NCI-H345 (cell line): ENCODE results near the gene CNN3.

ENCODE experiments used
- DNase-seq: peaks from one replicate; lab custom pipeline; 2025; lab: John Stamatoyannopoulos, UW

Gene CNN3

DNA sequence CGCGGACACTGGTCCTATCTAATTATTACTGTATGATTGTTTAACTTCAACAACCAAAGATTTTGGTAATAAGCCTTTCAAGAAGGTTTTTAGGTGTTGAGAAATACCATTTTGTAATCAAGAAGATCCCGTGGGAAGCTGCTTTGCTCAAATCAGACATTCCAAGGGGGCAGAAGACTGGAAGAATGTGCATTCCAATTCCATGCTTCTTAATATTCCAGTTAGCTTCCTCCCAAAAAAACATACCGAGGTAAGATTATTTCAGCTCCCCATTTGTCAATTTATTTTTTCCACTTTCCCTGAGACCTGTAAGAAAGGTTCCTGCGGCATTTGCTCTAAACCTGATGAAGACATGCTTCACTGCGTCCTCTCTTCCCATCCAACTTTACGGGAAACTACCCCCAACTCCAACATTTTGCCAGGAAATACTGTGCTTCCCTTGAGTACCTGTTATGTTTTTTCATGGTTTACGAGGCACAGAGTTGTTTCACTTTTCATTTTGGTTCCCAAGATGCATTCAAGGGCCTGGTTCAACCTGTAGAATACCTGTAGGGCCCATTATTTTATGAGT lies 4.1 kb downstream of the CNN3 start:
- no peak for DNase-seq

DNA sequence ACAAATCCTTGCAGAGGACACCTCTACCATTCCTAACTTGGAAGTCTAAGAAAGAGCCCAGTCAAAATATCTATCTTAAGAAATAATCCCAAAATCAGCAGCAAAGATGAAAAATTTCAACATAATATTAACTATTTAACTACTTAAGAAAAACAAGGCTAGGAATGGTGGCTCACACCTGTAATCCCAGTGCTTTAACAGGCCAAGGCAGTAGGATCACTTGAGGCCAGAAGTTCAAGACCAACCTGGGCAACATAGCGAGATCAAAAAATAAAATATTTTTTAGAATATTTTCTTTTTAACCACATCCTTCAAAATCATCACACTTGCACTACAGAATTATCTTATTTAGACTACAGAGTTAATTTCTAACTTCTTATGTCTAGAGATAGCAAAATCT lies 4.9 kb downstream of the CNN3 start:
- DNase-seq, result no peak

DNA sequence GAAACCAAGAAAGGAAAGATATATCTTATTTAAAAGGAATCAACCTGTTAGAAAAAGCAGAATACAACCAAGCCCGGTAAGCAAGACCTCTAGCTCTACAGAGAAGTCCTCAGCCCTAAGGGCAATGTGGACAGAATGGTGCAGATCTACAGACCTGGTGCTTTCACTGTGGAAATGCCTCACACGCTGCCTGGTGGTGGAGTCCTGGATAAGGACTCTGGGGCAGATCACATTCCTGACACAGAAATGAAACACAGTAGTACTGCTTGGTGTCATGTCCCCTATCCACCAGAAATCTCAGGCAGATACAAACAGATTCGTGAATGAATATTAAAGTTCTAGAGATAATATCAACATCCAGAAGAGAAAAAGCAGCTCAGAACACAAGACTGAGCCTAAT lies 6.8 kb downstream of the CNN3 start:
- no peak for DNase-seq

DNA sequence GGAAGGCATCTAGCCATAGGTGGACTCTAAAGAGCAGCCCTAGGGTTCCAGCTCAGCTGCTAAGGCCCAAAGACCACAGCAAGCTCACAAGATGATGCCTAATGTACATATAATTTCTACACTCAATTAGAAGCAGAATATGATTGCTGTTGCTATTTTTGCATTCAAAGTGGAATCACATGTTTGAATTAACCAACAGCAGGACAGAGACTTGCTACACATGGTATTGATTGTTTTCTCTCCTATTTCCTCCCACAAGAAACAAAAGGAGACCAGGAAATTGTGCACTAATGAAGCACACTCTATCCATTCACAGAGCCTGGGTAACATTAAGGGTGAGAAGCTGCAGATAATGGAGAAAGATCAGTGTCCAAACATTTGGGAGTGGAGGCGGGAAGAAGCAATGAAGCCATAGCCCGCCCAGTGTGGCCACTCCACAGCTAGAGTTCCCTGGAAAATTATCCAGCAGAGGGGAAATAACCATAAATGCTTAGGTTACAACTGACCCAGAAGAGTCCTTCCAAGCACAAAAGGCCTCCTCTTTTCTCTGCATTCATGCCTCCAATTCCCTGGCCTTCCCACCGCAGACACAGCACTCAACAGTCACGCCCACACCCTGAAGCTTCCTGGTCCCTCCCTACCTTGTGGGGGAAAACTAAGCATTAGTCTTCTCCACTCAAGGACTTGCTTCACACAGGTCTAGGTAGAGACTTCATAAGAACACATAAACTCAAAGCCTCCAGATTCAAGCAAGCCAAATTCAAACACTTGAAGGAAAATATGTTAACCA lies 7.5 kb downstream of the CNN3 start:
- no peak for DNase-seq

DNA sequence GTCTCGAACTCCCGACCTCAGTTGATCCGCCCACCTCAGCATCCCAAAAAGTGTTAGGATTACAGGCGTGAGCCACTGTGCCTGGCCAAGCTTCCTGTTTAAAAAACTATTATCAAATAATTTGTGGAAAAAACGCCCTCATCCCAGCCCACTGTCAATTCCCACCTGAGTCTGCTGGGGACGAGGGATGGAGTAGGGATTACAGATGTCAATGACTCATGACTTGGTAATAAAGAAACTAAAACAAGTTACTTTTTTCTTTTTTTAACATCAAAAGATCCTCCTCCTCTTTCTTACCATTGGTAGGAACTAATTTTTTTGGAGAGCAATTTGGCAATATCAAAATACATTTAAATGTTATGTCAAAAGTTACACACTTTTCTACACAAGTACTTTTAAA lies 9.7 kb downstream of the CNN3 start:
- DNase-seq, result no peak

DNA sequence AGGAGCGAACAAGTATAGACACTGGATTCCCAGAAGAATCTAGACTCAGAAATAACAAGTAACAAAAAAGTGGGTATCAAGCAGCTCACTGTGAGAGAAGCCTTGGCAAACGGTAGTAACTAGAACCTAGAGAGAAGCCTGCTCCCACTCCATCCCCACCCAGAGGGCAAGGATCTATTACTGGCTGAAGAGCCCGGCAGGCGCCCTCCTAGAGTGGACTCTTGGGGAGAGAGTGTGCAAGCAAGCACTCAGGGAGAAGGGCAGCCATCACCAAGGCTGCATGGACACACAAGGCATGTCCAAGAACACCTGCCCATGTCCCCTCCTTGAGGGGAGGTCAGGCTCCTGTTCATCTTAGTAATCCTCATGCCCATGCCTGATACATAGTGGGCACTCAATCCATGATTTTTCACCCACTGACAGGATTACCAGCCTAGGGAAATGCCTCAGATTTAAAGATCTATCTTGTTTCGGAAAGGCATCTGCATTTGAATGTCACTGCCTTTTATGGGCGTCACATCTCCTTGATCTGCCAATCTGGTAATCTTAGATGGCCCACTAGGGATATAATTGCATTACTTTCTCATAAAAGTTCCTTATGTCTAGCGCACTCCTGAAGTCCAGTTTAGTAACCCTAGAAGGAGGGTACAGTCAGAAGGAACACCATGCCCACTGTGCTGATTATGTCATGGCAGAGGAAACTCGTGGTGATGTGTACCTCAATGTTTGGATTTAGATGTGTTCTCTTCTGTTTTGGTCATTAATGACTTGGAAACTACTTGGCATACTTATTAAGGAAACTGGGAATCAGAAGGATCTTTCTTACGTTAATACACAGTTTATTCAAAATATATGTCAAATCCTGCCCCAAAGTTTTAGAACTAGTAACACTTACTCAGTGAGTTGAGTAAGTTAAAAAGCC lies 14.4 kb downstream of the CNN3 start:
- DNase-seq, result no peak

DNA sequence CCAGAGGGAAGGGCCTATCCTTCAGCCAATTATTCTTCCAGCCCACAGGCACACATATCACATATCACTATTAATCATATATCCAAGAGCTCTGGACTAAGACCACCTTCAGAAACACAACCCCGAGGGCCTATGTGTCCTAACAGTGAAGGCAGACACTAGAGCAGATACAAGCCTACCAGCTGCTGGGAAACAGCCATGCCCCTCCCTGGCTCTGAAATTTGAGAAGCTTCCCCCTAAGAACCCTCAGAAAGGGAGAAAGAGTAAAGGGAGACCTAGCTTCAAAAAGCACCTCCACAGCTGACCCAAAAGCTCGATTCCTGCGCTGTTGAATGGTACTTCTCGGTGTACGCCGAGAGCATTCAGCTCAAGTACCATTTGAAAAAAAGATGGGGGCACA lies 17.4 kb downstream of the CNN3 start:
- DNase-seq, result no peak

DNA sequence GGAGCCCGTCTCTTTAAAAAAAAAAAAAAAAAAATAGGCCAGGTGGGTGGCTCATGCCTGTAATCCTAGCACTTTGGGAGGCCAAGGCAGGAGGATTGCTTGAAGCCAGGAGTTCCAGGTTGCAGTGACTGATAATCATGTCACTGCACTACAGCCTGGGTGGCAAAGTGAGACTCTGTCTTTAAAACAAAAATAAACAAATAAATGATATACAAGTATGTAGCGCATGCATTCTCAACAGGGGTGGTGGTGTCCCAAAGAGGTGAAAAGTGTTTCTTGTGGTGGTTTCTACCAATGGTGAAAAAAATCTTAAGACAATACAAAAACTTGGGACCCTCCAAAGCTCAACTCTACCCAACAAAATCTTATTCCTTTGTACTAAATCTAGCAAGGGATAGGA lies 17.9 kb downstream of the CNN3 start:
- no peak for DNase-seq

DNA sequence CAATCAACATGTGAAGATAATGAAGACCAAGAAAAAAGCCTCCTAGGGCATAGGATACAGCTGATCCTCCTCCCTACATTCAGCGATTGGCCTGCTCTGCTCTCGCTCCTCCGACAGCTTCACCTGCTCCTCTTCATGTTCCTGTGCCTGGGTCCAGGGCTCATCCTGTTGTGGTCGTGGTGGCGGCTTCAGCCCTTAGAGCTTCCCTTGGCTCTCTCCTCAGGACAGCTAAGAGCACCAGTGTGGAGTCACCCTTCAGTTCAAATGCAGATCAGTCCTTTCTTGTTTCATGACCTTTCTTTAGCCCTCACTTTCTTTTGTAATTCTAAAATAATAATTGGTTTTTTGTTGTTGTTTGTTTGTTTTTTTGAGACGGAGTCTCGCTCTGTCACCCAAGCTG lies 18.7 kb downstream of the CNN3 start:
- DNase-seq, result no peak

DNA sequence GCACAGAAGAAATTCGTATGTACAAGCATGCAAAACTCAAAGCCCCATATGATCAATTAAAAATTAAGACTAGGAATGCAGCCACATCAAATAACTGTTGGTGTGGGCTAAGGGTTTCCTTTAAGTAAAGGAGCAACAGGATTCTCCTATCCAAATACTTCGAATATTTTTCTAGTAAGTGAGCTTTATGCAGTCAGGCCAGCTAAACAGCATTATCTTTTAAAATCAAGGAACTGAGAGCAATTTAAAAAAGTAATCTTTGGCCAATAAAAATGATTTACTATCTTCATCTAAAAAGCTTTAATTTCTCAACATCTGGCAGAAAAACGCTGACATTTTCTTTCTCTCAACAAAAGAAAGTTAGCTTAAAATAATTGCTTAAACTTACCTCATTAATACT lies 19.8 kb downstream of the CNN3 start:
- DNase-seq, result no peak

DNA sequence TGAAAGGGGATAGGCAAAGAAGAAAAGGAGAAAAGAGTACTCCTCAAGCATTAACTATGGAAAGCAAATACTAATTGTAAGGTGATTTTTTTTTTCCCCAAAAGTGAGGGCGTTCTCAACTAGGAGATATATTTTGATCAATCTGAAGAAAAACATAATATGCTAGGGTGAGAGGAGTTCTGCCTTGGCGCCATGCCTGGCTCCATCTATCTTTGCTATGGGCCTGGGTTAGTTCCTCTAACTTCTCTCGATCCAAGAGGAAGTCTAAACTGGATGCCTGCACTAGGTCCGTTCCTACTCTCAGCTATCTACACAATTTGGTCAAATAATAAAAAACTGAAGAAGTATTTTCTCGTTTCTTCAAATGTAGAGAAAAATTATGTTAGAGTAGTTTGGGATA lies 20.5 kb downstream of the CNN3 start:
- no peak for DNase-seq

DNA sequence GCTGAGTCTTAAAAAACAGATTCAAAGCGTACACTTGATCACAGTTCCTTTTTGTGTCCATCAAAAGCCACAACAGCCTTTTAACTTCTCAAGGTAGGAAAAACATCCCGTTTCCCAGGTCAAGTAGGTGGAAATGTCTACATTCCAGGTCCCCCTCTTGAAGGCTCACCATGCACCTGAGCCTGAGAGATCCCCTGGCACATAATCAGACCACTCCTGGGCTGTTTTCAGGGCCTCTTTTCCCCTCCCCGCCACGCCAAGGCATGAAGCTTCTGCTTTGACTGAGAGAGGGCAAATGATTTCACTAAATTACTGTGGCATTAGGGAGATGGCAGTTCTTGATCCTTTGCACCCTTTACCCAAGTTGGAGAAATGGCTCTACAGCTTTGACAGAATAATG lies 21.7 kb downstream of the CNN3 start:
- no peak for DNase-seq

DNA sequence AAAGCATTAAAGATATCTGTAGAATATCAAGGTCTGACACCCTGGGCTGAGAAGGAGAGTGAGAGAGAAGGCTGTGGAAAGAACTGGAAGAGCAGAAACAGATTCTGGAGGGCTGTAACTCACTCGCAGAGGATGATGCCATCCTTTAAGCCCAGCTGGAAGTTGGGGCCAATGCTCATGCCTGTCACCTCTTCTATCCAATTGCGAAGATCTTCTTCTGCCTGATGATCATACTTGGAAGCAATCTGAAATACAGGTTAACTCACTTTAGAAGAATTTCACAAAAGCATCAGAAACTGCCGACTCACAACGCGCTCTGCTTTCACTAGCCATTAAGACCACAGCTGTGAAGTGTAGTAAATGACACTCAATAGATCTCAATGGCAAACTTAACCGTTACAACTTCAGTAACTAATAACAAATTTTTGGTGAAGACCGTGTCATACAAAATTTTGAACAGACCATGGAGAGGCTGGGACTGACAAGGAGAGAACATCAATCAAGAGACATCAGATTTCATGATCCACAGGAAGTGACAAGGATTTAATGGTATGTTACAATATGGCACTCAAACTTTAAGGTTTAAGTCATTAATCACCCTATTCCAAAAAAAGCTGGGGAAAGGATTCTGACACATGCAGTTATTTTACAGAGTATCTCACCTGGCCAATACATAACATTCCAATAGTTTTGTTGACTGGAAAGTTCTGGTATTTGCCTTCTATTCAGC lies 23.5 kb downstream of the CNN3 start:
- no peak for DNase-seq

DNA sequence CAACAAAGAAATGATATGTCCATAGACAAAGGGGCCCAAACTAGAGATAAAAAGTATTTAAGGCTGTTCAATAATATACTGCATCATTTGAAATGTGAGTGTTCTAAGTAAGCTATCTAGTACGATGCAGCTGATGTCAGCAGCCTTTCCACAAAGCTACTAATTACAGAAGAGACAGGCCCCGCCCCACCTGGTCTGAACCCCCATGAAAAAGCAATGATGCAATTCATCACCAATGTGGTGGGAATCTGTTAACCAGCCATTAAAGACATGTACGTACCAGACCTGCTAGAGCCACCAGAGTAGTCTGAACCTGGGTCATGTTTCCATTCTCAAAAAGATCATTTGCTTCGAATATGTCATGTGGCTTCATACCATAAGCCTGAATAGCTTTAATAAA lies 25.1 kb downstream of the CNN3 start:
- no peak for DNase-seq

DNA sequence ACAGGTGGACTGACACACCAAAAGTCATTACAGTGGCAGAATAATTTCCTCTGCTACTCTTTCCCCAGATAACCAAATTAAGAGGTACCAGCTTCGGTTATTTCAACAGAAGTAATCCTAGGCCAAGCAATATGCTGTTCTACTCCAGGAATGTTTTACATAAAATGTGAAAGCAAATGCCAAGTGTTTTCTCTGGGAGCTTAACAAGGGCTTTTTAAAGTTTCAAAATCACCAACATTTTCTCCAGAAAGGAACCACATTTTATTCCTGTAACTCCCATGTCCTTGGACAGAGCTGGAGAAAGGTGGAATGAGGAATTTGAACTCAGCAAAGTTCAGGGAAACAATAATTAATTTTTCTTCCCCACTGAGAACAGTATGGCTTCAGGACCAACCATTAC lies 27.2 kb downstream of the CNN3 start:
- no peak for DNase-seq

DNA sequence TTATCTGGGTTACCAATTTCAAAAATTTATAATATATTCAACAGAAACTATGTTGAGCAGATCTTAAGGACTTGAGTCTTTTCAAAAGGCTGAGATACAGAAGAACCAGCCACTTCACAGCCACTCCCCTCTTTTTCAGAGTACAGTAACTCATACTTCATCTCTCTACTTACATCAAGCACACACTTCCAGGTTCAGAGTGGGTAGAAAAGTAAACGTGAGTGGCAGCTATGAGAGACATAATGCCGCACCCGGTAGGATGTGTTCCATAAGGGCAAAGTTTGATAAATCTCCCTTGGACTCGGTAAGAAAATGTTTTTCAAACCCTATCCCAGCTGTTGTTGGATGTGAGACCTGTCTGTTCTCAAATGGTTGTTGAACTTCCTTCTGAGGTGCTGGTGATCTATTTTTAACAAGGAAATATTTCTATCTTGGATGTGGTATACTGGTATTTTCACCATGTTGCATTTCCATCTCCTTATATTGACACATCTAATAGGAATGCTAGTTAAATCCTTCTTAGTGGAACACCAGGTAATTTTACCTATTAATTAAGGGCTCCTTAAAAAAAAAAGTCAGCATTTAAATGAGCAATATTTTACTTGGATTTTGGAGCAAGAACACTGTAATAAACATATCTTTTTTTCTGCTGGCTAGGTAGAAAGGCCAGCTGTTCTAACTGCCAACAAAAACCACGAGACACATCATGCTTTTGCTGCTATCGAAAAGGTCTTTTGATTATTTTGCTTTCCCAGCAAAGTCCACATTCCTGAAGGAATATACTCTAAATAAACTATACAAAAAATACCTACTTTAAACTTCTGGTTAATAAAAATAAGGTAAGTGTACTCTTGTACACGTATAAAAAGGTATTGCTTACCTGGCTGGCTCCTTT lies 28.2 kb downstream of the CNN3 start:
- no peak for DNase-seq

DNA sequence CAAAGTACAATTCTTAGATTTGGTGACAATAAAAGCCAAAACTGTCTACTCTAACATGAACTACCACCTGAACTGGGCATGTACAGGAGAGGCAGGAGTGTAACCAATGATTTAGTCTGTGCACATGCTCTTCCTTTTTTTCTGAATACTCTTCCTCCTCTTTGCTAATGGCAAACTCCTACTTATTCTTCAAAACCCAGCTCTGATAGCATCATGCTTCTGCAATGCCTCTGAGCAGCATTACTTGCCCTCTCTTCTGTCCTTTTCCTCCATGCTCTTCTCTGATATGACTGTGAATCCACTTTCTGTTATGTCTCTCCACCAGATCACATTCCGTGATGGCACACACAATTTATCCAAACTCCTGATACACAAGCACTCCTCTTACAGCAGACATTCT lies 31.4 kb downstream of the CNN3 start:
- no peak for DNase-seq

DNA sequence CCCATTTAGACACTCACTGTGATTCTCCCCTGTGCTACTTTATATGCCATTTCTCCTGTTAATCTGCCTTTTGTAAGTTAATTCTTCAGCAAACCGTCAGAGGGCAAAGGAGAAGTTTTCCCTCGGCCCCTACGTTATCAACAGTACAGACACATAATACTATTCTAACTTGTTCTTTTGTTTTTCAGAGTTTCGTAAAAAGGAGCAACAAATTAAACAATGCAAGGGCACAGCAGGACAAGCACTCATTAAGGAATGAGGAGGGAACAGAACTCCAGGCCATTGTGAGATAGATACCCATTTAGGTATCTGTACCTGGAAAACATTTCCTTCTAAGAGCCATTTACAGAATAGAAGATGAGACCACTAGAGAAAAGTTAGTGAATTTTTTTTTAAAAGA lies 32.3 kb downstream of the CNN3 start:
- DNase-seq, result no peak

DNA sequence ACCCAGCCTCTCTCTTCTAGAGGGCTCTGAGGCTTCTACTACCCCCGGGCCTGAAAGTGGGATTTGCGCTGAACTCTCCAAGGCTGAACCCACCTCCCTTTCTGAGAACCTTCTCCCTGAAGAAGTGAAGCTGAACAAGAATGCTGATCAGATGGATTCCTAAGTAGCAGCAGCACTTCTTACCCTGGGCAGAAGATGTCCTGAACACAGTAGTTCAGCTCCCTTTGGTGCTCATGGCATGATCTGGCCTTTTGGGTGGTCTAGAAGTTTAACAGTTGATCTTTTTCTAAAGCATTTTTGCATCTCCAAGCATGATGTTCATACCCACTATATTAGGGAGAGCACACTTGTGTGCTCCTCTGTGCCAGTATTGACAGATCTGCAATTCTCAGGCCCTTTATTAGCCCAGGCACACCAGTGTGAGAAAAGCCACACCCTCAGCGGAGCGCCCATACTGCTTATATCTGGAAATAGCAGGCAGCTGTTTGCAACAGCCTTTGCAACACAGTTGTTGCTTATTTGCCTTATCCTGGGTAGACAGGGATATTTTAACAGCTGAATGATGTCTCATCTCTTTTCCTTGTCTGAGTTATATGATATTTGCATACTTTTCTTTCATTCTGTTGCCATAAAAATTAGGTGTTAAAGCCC lies 34.2 kb downstream of the CNN3 start:
- DNase-seq, result no peak

DNA sequence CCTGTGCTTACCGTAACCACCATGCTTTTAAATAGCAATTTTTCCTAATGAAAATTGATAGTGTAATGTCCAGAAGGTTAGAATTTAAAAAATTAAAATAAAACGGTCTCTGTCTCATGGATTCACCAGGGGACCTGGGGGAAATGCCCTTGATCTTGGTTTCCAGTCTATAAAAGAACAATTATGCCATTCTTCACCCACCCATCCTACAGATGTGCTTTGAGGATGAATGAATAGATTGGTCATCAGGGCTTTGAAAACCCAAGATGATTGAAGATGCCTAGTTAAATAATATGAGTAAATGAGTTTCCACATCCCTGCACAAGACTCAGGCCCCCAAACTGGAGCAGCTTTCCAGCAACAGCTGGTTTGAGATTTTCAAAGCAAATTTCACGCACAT lies 38.7 kb downstream of the CNN3 start:
- no peak for DNase-seq
